ENCODE results near the gene TRAF3IP3. TPM values are rescaled to one million over a fixed set of nuclear protein-coding genes. Genes with fewer than 3 reads are reported as not detected.

TRAF3IP3 gene
- total and polyA plus RNA-seq, 2 of the 13 experiments (the other 11 are each of a cell fraction or from before 2014, with no cell fraction given) = not detected

GRCh38 chr1:209827384-209828262, 71.8 kb downstream of the TRAF3IP3 start, which contains the start of gene UTP25 (continued):
- TF ChIP-seq IRF2 (CRISPR knock-in tag; IDR thresholded peaks at IDR 0.05) = peak; percentile 92; the same call in 1 of the 2 replicates
- TF ChIP-seq ZNF367 (CRISPR knock-in tag; IDR thresholded peaks at IDR 0.05; ENCODE audit: borderline replicate concordance) = no peak
- TF ChIP-seq PRPF4 (IDR thresholded peaks at IDR 0.05; ENCODE audit: low read depth, low read length, poor library complexity, severe bottlenecking) = no peak
- no peak for TF ChIP-seq PRMT3 (CRISPR knock-in tag; IDR thresholded peaks at IDR 0.05; ENCODE audit: borderline replicate concordance, low read depth)
- no peak for TF ChIP-seq DBP (CRISPR knock-in tag; IDR thresholded peaks at IDR 0.05; ENCODE audit: not compliant biosample characterization)
- TF ChIP-seq ZNF501 (CRISPR knock-in tag; IDR thresholded peaks at IDR 0.05) = peak; percentile 95
- 0 out of 2 replicates have a peak, but pooled peaks have one; percentile 29 for TF ChIP-seq ZFP37 (CRISPR knock-in tag; IDR thresholded peaks at IDR 0.05; ENCODE audit: borderline replicate concordance)
- no peak for TF ChIP-seq HNRNPLL (IDR thresholded peaks at IDR 0.05; ENCODE audit: low read depth, low read length, poor library complexity, severe bottlenecking)
- no peak for TF ChIP-seq XBP1 (CRISPR knock-in tag; IDR thresholded peaks at IDR 0.05)
- 0 out of 2 replicates have a peak, but pooled peaks have one; percentile 22 for TF ChIP-seq ZNF678 (CRISPR knock-in tag; IDR thresholded peaks at IDR 0.05)
- no peak for TF ChIP-seq DMTF1 (CRISPR knock-in tag; IDR thresholded peaks at IDR 0.05)
- no peak for TF ChIP-seq ZNF567 (CRISPR knock-in tag; IDR thresholded peaks at IDR 0.05; ENCODE audit: borderline replicate concordance)
- peak; percentile 65 for TF ChIP-seq RBFOX2 (IDR thresholded peaks at IDR 0.05; ENCODE audit: low read depth, low read length)
- no peak for TF ChIP-seq SP140L (CRISPR knock-in tag; IDR thresholded peaks at IDR 0.05; ENCODE audit: borderline replicate concordance)
- TF ChIP-seq TBL1XR1 (IDR thresholded peaks at IDR 0.05; ENCODE audit: borderline replicate concordance, low read length, partially characterized antibody) = no peak
- 0 out of 2 replicates have a peak, but pooled peaks have one; percentile 29 for TF ChIP-seq DR1 (CRISPR knock-in tag; IDR thresholded peaks at IDR 0.05)
- no peak for TF ChIP-seq CBFB (CRISPR knock-in tag; IDR thresholded peaks at IDR 0.05)
- TF ChIP-seq ZNF260 (CRISPR knock-in tag; IDR thresholded peaks at IDR 0.05; ENCODE audit: borderline replicate concordance, low read depth) = no peak
- peak; percentile 37; the same call in 1 of the 2 replicates for TF ChIP-seq ZNF652 (CRISPR knock-in tag; IDR thresholded peaks at IDR 0.05; ENCODE audit: borderline replicate concordance, low read depth)
- TF ChIP-seq MLXIP (CRISPR knock-in tag; IDR thresholded peaks at IDR 0.05; ENCODE audit: borderline replicate concordance) = no peak
- TF ChIP-seq ZNF292 (CRISPR knock-in tag; IDR thresholded peaks at IDR 0.05; ENCODE audit: borderline replicate concordance, low read depth) = no peak
- peak; percentile 53; the same call in 1 of the 2 replicates for TF ChIP-seq CCDC6 (CRISPR knock-in tag; IDR thresholded peaks at IDR 0.05)
- no peak for TF ChIP-seq ZSCAN30 (CRISPR knock-in tag; IDR thresholded peaks at IDR 0.05)

Data from HepG2 (cell line).